Neutrophil (primary cell): ENCODE data around the gene SOST.

Experiments used
- H3K27ac ChIP-seq: fragments of 200-600 bp; sonication (generic); 2 replicates; pipeline ENCODE4 v1.5.1; 2016; ENCODE audit warnings: mild to moderate bottlenecking, moderate library complexity
- H3K27me3 ChIP-seq: fragments of 200-600 bp; sonication (generic); 2 replicates; pipeline ENCODE4 v1.6.0; 2016; ENCODE audit warnings: mild to moderate bottlenecking
- H3K36me3 ChIP-seq: fragments of 200-600 bp; sonication (generic); 2 replicates; pipeline ENCODE4 v1.5.1; 2017
- H3K4me1 ChIP-seq, 2 experiments: fragments of 200-600 bp in 1 of 2; sonication (generic) in 1 of 2; 1 replicate in 1 of 2; 2 replicates in 1 of 2; pipeline versions ENCODE4 v1.5.1 to v1.6.1; 2013 to 2016; ENCODE audit warnings: low read depth in 1 of 2, low read length in 1 of 2, mild to moderate bottlenecking in 1 of 2, moderate library complexity in 1 of 2; ENCODE audit not compliant: control insufficient read depth in 1 of 2, insufficient read depth in 1 of 2
- H3K4me3 ChIP-seq, 2 experiments: fragments of 200-600 bp in 1 of 2; sonication (generic) in 1 of 2; 1 replicate in 1 of 2; 2 replicates in 1 of 2; pipeline ENCODE4 v1.5.1; 2013 to 2016; ENCODE audit warnings: low read depth in 1 of 2, low read length in 1 of 2, mild to moderate bottlenecking in 1 of 2, moderate library complexity in 1 of 2
- H3K9me3 ChIP-seq: fragments of 200-600 bp; sonication (generic); 2 replicates; pipeline ENCODE4 v1.5.1; 2016
- CTCF ChIP-seq: fragments of 200-600 bp; sonication (generic); IDR thresholded peaks from 2 replicates; pipeline ENCODE4 v1.5.1; 2016; ENCODE audit warnings: antibody characterized with exemption

Gene SOST

GRCh38 chr17:43758497-43759174 lies at the start of gene SOST:
TSS of gene SOST (minus strand) at chr17:43758791. CDS start at chr17:43758741, 50 bp downstream.
- H3K4me1 ChIP-seq = no peaks in the 10 kb centered on the region
- no peaks in the 10 kb centered on the region for H3K9me3 ChIP-seq
- no peaks in the 10 kb centered on the region for H3K36me3 ChIP-seq
- H3K27ac ChIP-seq = no peak within 1 kb of the TSS
- TF ChIP-seq CTCF = no peak
- H3K27me3 ChIP-seq = peaks cover 55% of the 10 kb centered on the region
- no peak within 1 kb of the TSS for H3K4me3 ChIP-seq

GRCh38 chr17:43808076-43808475 lies 49.5 kb upstream of the SOST start:
- Histone ChIP-seq H3K27ac (no peak overlapping the region), H3K4me3 (no peak overlapping the region), H3K36me3 (no peaks in the 10 kb centered on the region), H3K9me3 (no peaks in the 10 kb centered on the region), H3K4me1 (no peaks in the 10 kb centered on the region), H3K27me3 (no peaks in the 10 kb centered on the region)
- TF ChIP-seq CTCF = no peak

- Histone ChIP-seq H3K36me3 (no peaks in the 10 kb centered on the region), H3K4me1 (no peaks in the 10 kb centered on the region), H3K27ac (no peak overlapping the region), H3K9me3 (no peaks in the 10 kb centered on the region), H3K4me3 (no peak overlapping the region), H3K27me3 (no peaks in the 10 kb centered on the region)
- no peak for TF ChIP-seq CTCF
Observed at GRCh38 chr17:43805117-43805516, 46.5 kb upstream of the SOST start.

GRCh38 chr17:43803758-43804157 lies 45.2 kb upstream of the SOST start:
- TF ChIP-seq CTCF = no peak
- H3K9me3 ChIP-seq = no peaks in the 10 kb centered on the region
- H3K4me3 ChIP-seq = no peak overlapping the region
- no peaks in the 10 kb centered on the region for H3K27me3 ChIP-seq
- no peaks in the 10 kb centered on the region for H3K4me1 ChIP-seq
- no peak overlapping the region for H3K27ac ChIP-seq
- no peaks in the 10 kb centered on the region for H3K36me3 ChIP-seq

GRCh38 chr17:43801844-43802243 lies 43.3 kb upstream of the SOST start:
- Histone ChIP-seq H3K4me1 (no peaks in the 10 kb centered on the region), H3K36me3 (no peaks in the 10 kb centered on the region), H3K27ac (no peak overlapping the region), H3K4me3 (no peak overlapping the region), H3K9me3 (no peaks in the 10 kb centered on the region), H3K27me3 (no peaks in the 10 kb centered on the region)
- no peak for TF ChIP-seq CTCF

- Histone ChIP-seq H3K4me3 (no peak overlapping the region), H3K4me1 (no peaks in the 10 kb centered on the region), H3K27ac (no peak overlapping the region), H3K27me3 (no peaks in the 10 kb centered on the region), H3K9me3 (no peaks in the 10 kb centered on the region), H3K36me3 (no peaks in the 10 kb centered on the region)
- no peak for TF ChIP-seq CTCF
Observed at GRCh38 chr17:43800736-43801135, 42.1 kb upstream of the SOST start.
